Naive thymus-derived CD4-positive, alpha-beta T cell (primary cell): ENCODE results near the gene MIPEP. TPM values are rescaled to one million over a fixed set of nuclear protein-coding genes. Genes with fewer than 3 reads are reported as not detected.

Experiments
- ATAC-seq: fragments of 150-1000 bp; cut with Tn5 transposase; 2 replicates; pipeline ENCODE4 v1.10.0; 2021; ENCODE audit warnings: mild to moderate bottlenecking, moderate library complexity
- CTCF ChIA-PET: fragments of 350-600 bp; sonication (Branson Sonifier 250); formaldehyde crosslinking; loops from one replicate; lab custom pipeline; 2021; ENCODE audit warnings: antibody characterized with exemption; lab: Charles Lee
- POLR2A ChIA-PET: fragments of 350-600 bp; sonication (Branson Sonifier 250); formaldehyde crosslinking; loops from one replicate; lab custom pipeline; 2021; ENCODE audit warnings: antibody characterized with exemption, inconsistent platforms; lab: Charles Lee
- DNase-seq, 9 donors: peaks; one replicate each; pipeline versions ENCODE4 v3.0.0 to v3.0.0-alpha.2; 2020 to 2022; ENCODE audit warnings: mixed read lengths in 1 of 9
- H3K27ac ChIP-seq: one replicate; pipeline ENCODE4 v1.7.0; 2013; ENCODE audit warnings: mild to moderate bottlenecking, low read depth, low read length, moderate library complexity
- H3K27me3 ChIP-seq, 2 donors: one replicate each; pipeline ENCODE4 v1.7.0; 2013; ENCODE audit warnings: low read length in 2 of 2, mild to moderate bottlenecking in 2 of 2, moderate library complexity in 2 of 2; ENCODE audit not compliant: control insufficient read depth in 2 of 2, insufficient read depth in 2 of 2
- H3K36me3 ChIP-seq, 3 experiments: 1 replicate in 2 of 3; 2 replicates in 1 of 3; pipeline ENCODE4 v1.7.0; 2013; ENCODE audit warnings: low read length in 3 of 3, mild to moderate bottlenecking in 3 of 3, moderate library complexity in 1 of 3; ENCODE audit not compliant: insufficient read depth in 3 of 3, control insufficient read depth in 2 of 3
- H3K4me1 ChIP-seq, 2 donors: one replicate each; pipeline ENCODE4 v1.7.0; 2013; ENCODE audit warnings: low read length in 2 of 2, mild to moderate bottlenecking in 2 of 2, moderate library complexity in 1 of 2; ENCODE audit not compliant: control insufficient read depth in 2 of 2, insufficient read depth in 2 of 2
- H3K4me3 ChIP-seq: 2 replicates; pipeline ENCODE4 v1.7.0; 2013; ENCODE audit warnings: mild to moderate bottlenecking, low read length
- H3K9me3 ChIP-seq, 3 experiments: 1 replicate in 2 of 3; 2 replicates in 1 of 3; pipeline ENCODE4 v1.7.0; 2013; ENCODE audit warnings: low read length in 3 of 3; ENCODE audit not compliant: control insufficient read depth in 2 of 3
- H3K27ac Mint-ChIP-seq, 9 donors: one replicate each; pipeline ENCODE4 v1.8.0; 2020 to 2022; ENCODE audit warnings: mixed read lengths in 9 of 9, mild to moderate bottlenecking in 8 of 9, moderate library complexity in 5 of 9, inconsistent platforms in 2 of 9
- H3K27me3 Mint-ChIP-seq, 5 donors: one replicate each; pipeline ENCODE4 v1.8.0; 2021 to 2022; ENCODE audit warnings: mixed read lengths in 5 of 5, mild to moderate bottlenecking in 1 of 5
- H3K36me3 Mint-ChIP-seq, 5 donors: one replicate each; pipeline ENCODE4 v1.8.0; 2020 to 2022; ENCODE audit warnings: mixed read lengths in 5 of 5, mild to moderate bottlenecking in 3 of 5, inconsistent platforms in 1 of 5
- H3K4me1 Mint-ChIP-seq, 7 donors: one replicate each; pipeline ENCODE4 v1.8.0; 2020 to 2022; ENCODE audit warnings: mixed read lengths in 7 of 7, mild to moderate bottlenecking in 3 of 7, inconsistent platforms in 1 of 7
- H3K4me3 Mint-ChIP-seq, 10 donors: one replicate each; pipeline ENCODE4 v1.8.0; 2020 to 2022; ENCODE audit warnings: mild to moderate bottlenecking in 10 of 10, mixed read lengths in 10 of 10, moderate library complexity in 6 of 10, inconsistent platforms in 2 of 10
- H3K9me3 Mint-ChIP-seq, 11 donors: one replicate each; pipeline ENCODE4 v1.8.0; 2020 to 2022; ENCODE audit warnings: mixed read lengths in 11 of 11, mild to moderate bottlenecking in 4 of 11, inconsistent platforms in 1 of 11, moderate library complexity in 1 of 11
- intact Hi-C, 2 donors: fragments of 100-400 bp; cut with micrococcal nuclease; formaldehyde crosslinking; loops; one replicate each; pipeline ENCODE4 v1.15.1; 2023
- polyA plus RNA-seq, 2 donors: library from polyadenylated mRNA; unstranded; fragments of 300-500 nt; fragmentation: Illumina TruSeq; gene quantifications; one replicate each; pipeline ENCODE4 v1.2.3, GENCODE V29; 2021
- total RNA-seq, 6 experiments: library from RNA in 5 of 6; stranded (reverse) in 5 of 6; gene quantifications; 1 replicate in 5 of 6; 2 replicates in 1 of 6; pipeline ENCODE4 v1.2.3 and lab custom pipeline; 2021 to 2026

Gene MIPEP
- total and polyA plus RNA-seq, 7 experiments from 2014 or later = 8.0 to 20.7 (median 9.5) TPM

GRCh38 chr13:23867027-23867491, 22.1 kb downstream of the MIPEP start:
- intact Hi-C loops = no loop called here
- H3K27ac Mint-ChIP-seq = no peak overlapping the region
- no peaks in the 10 kb centered on the region for H3K27me3 Mint-ChIP-seq
- H3K4me1 Mint-ChIP-seq = peaks cover 0 to 2% (median 0%) of the 10 kb centered on the region in 7 donors
- peaks cover 0 to 9% (median 8%) of the 10 kb centered on the region in 5 donors for H3K36me3 Mint-ChIP-seq
- no peaks in the 10 kb centered on the region for H3K9me3 ChIP-seq
- no peaks in the 10 kb centered on the region for H3K27me3 ChIP-seq
- H3K4me3 Mint-ChIP-seq = no peak overlapping the region
- POLR2A ChIA-PET = no interaction called here
- no peaks in the 10 kb centered on the region for H3K4me1 ChIP-seq
- ATAC-seq (no peak), DNase-seq (no peak)
- no peak overlapping the region for H3K4me3 ChIP-seq
- CTCF ChIA-PET = no interaction called here
- H3K36me3 ChIP-seq = no peaks in the 10 kb centered on the region
- no peaks in the 10 kb centered on the region for H3K9me3 Mint-ChIP-seq
- H3K27ac ChIP-seq = no peak overlapping the region

GRCh38 chr13:23866420-23867026, 22.7 kb downstream of the MIPEP start:
- ChIA-PET POLR2A (no interaction called here), CTCF (no interaction called here)
- no peak for DNase-seq
- peaks cover 0 to 2% (median 0%) of the 10 kb centered on the region in 7 donors for H3K4me1 Mint-ChIP-seq
- no peaks in the 10 kb centered on the region for H3K27me3 Mint-ChIP-seq
- Histone ChIP-seq H3K27ac (no peak overlapping the region), H3K36me3 (no peaks in the 10 kb centered on the region), H3K4me3 (no peak overlapping the region), H3K4me1 (no peaks in the 10 kb centered on the region), H3K27me3 (no peaks in the 10 kb centered on the region), H3K9me3 (no peaks in the 10 kb centered on the region)
- no peak overlapping the region for H3K27ac Mint-ChIP-seq
- peak; percentile 71 for ATAC-seq
- H3K36me3 Mint-ChIP-seq = peaks cover 0 to 13% (median 9%) of the 10 kb centered on the region in 5 donors
- H3K9me3 Mint-ChIP-seq = no peaks in the 10 kb centered on the region
- intact Hi-C loops = no loop called here
- no peak overlapping the region for H3K4me3 Mint-ChIP-seq

GRCh38 chr13:23865906-23866305, 23.3 kb downstream of the MIPEP start:
- POLR2A ChIA-PET = no interaction called here
- CTCF ChIA-PET = no interaction called here
- no peaks in the 10 kb centered on the region for H3K27me3 ChIP-seq
- H3K4me3 ChIP-seq = no peak overlapping the region
- DNase-seq (no peak), ATAC-seq (no peak)
- no peaks in the 10 kb centered on the region for H3K27me3 Mint-ChIP-seq
- H3K9me3 ChIP-seq = no peaks in the 10 kb centered on the region
- no peaks in the 10 kb centered on the region for H3K4me1 ChIP-seq
- H3K4me3 Mint-ChIP-seq = no peak overlapping the region
- no peaks in the 10 kb centered on the region for H3K9me3 Mint-ChIP-seq
- no peaks in the 10 kb centered on the region for H3K36me3 ChIP-seq
- H3K36me3 Mint-ChIP-seq = peaks cover 0 to 16% (median 9%) of the 10 kb centered on the region in 5 donors
- intact Hi-C loops = no loop called here
- H3K4me1 Mint-ChIP-seq = peaks cover 0 to 2% (median 0%) of the 10 kb centered on the region in 7 donors
- no peak overlapping the region for H3K27ac Mint-ChIP-seq
- no peak overlapping the region for H3K27ac ChIP-seq

- H3K4me1 Mint-ChIP-seq = peaks cover 0 to 4% (median 0%) of the 10 kb centered on the region in 7 donors
- peaks cover 2 to 24% (median 14%) of the 10 kb centered on the region in 5 donors for H3K36me3 Mint-ChIP-seq
- no peaks in the 10 kb centered on the region for H3K36me3 ChIP-seq
- ATAC-seq (no peak), DNase-seq (no peak)
- H3K4me3 ChIP-seq = no peak overlapping the region
- H3K9me3 ChIP-seq = no peaks in the 10 kb centered on the region
- no peak overlapping the region for H3K27ac Mint-ChIP-seq
- H3K4me3 Mint-ChIP-seq = no peak overlapping the region
- POLR2A ChIA-PET = no interaction called here
- no peak overlapping the region for H3K27ac ChIP-seq
- CTCF ChIA-PET = no interaction called here
- no peaks in the 10 kb centered on the region for H3K27me3 Mint-ChIP-seq
- no peaks in the 10 kb centered on the region for H3K27me3 ChIP-seq
- no peaks in the 10 kb centered on the region for H3K4me1 ChIP-seq
- intact Hi-C loops = no loop called here
- H3K9me3 Mint-ChIP-seq = no peaks in the 10 kb centered on the region
Observed at GRCh38 chr13:23865026-23865425, 24.2 kb downstream of the MIPEP start.

- ATAC-seq (no peak), DNase-seq (no peak)
- CTCF ChIA-PET = interaction anchor here (0.6 to 0.7 kb wide), 2 partner anchors 26 to 1170 kb away, joined by 3 to 4 read pairs; no protein-coding TSS in a partner anchor
- Mint-ChIP-seq H3K27ac (no peak overlapping the region), H3K27me3 (no peaks in the 10 kb centered on the region), H3K36me3 (peaks cover 2 to 37% (median 21%) of the 10 kb centered on the region in 5 donors), H3K9me3 (no peaks in the 10 kb centered on the region), H3K4me1 (peaks cover 0 to 4% (median 0%) of the 10 kb centered on the region in 7 donors), H3K4me3 (no peak overlapping the region)
- H3K36me3 ChIP-seq = peaks cover 0 to under 1% (median 0%) of the 10 kb centered on the region in 3 experiments
- intact Hi-C loops = no loop called here
- H3K4me1 ChIP-seq = no peaks in the 10 kb centered on the region
- H3K4me3 ChIP-seq = no peak overlapping the region
- no peaks in the 10 kb centered on the region for H3K27me3 ChIP-seq
- no peak overlapping the region for H3K27ac ChIP-seq
- POLR2A ChIA-PET = no interaction called here
- no peaks in the 10 kb centered on the region for H3K9me3 ChIP-seq
Observed at GRCh38 chr13:23861310-23861709, 27.9 kb downstream of the MIPEP start.

DNA sequence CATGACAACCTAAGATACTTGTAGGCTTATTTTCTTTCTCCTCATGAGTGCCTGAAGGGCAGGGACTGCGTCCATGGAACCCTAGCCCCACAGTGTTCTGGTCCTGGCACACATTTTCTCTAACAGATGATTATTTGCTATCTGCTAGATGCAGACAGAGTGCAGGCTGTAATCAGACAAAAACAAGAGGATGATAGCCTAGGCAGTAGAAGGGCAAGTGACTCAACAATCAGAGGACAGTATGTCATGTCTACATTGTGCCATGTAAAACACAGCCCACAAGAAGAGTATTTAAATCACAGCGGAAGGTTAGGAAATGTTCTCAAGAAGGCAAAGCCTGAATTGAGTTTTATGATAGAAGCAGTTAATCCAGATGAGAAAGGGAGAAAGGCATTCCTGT, 29.3 kb downstream of the MIPEP start:
- ChIA-PET CTCF (no interaction called here), POLR2A (no interaction called here)
- Mint-ChIP-seq H3K27ac (no peak overlapping the region), H3K4me3 (no peak overlapping the region), H3K4me1 (peaks cover 0 to 2% (median 0%) of the 10 kb centered on the region in 7 donors), H3K36me3 (peaks cover 4 to 42% (median 32%) of the 10 kb centered on the region in 5 donors), H3K9me3 (no peaks in the 10 kb centered on the region), H3K27me3 (no peaks in the 10 kb centered on the region)
- Histone ChIP-seq H3K27ac (no peak overlapping the region), H3K4me1 (no peaks in the 10 kb centered on the region), H3K4me3 (no peak overlapping the region), H3K9me3 (no peaks in the 10 kb centered on the region), H3K36me3 (peaks cover 0 to 4% (median 0%) of the 10 kb centered on the region in 3 experiments), H3K27me3 (no peaks in the 10 kb centered on the region)
- intact Hi-C loops = no loop called here
- DNase-seq (no peak), ATAC-seq (no peak)

- Mint-ChIP-seq H3K36me3 (peaks cover 4 to 43% (median 32%) of the 10 kb centered on the region in 5 donors), H3K4me3 (no peak overlapping the region), H3K27ac (no peak overlapping the region), H3K27me3 (no peaks in the 10 kb centered on the region), H3K9me3 (no peaks in the 10 kb centered on the region), H3K4me1 (peaks cover 0 to 2% (median 0%) of the 10 kb centered on the region in 7 donors)
- ATAC-seq (no peak), DNase-seq (no peak)
- Histone ChIP-seq H3K27ac (no peak overlapping the region), H3K36me3 (peaks cover 0 to 4% (median 0%) of the 10 kb centered on the region in 3 experiments), H3K4me1 (no peaks in the 10 kb centered on the region), H3K27me3 (no peaks in the 10 kb centered on the region), H3K9me3 (no peaks in the 10 kb centered on the region), H3K4me3 (no peak overlapping the region)
- intact Hi-C loops = no loop called here
- CTCF ChIA-PET = no interaction called here
- POLR2A ChIA-PET = no interaction called here
Observed at GRCh38 chr13:23859455-23859854, 29.7 kb downstream of the MIPEP start.
